OCI-LY1 (cell line): Measurements from ENCODE around the gene SMIM21.

ENCODE experiments used
- H2AFZ ChIP-seq: fragments of 200-600 bp; sonication (generic), shearing (Covaris generic); 2 replicates; pipeline ENCODE4 v1.6.0; 2014; ENCODE audit warnings: antibody characterized with exemption, mild to moderate bottlenecking, low read length
- H3F3A ChIP-seq: fragments of 200-600 bp; sonication (generic), shearing (Covaris generic); 2 replicates; pipeline ENCODE4 v1.6.0; 2014; ENCODE audit warnings: mild to moderate bottlenecking, antibody characterized with exemption, low read length, moderate library complexity; ENCODE audit not compliant: insufficient read depth
- H3K27ac ChIP-seq: fragments of 200-600 bp; sonication (generic); 2 replicates; pipeline ENCODE4 v1.5.1; 2014; ENCODE audit warnings: low read length, mixed run types, mild to moderate bottlenecking, low read depth; ENCODE audit not compliant: poor library complexity, severe bottlenecking
- H3K27me3 ChIP-seq: fragments of 200-600 bp; sonication (generic); 2 replicates; pipeline ENCODE4 v1.6.0; 2014; ENCODE audit warnings: antibody characterized with exemption, mild to moderate bottlenecking, low read length, moderate library complexity; ENCODE audit not compliant: insufficient read depth
- H3K36me3 ChIP-seq: fragments of 200-600 bp; sonication (generic); 2 replicates; pipeline ENCODE4 v1.6.1; 2014; ENCODE audit warnings: mild to moderate bottlenecking, antibody characterized with exemption, low read length, moderate library complexity, mixed read lengths; ENCODE audit not compliant: insufficient read depth
- H3K4me1 ChIP-seq: fragments of 200-600 bp; sonication (generic); 2 replicates; pipeline ENCODE4 v1.5.1; 2014; ENCODE audit warnings: mild to moderate bottlenecking, low read length, moderate library complexity; ENCODE audit not compliant: insufficient read depth, severe bottlenecking
- H3K4me2 ChIP-seq: fragments of 200-600 bp; sonication (generic), shearing (Covaris generic); 2 replicates; pipeline ENCODE4 v1.6.1; 2014; ENCODE audit warnings: low read length
- H3K4me3 ChIP-seq: fragments of 200-600 bp; sonication (generic); 2 replicates; pipeline ENCODE4 v1.5.1; 2014; ENCODE audit warnings: low read length, low read depth, mild to moderate bottlenecking, mixed read lengths; ENCODE audit not compliant: poor library complexity, severe bottlenecking
- H3K79me2 ChIP-seq: fragments of 200-600 bp; shearing (Covaris generic); 2 replicates; pipeline ENCODE4 v1.6.1; 2016; ENCODE audit warnings: mixed run types, low read length, mixed read lengths; ENCODE audit not compliant: insufficient read depth
- H3K9ac ChIP-seq: fragments of 200-600 bp; sonication (generic), shearing (Covaris generic); 2 replicates; pipeline ENCODE4 v1.6.1; 2014; ENCODE audit warnings: mild to moderate bottlenecking, low read length, mixed read lengths
- H3K9me2 ChIP-seq: fragments of 200-600 bp; sonication (generic), shearing (Covaris generic); 2 replicates; pipeline ENCODE4 v1.6.1; 2014; ENCODE audit warnings: low read depth, mild to moderate bottlenecking, low read length, mixed read lengths
- H3K9me3 ChIP-seq: fragments of 200-600 bp; shearing (Covaris generic); 2 replicates; pipeline ENCODE4 v1.6.1; 2014; ENCODE audit warnings: low read length, mixed read lengths
- H4K20me1 ChIP-seq: fragments of 200-600 bp; sonication (generic), shearing (Covaris generic); 2 replicates; pipeline ENCODE4 v1.6.0; 2016; ENCODE audit warnings: mild to moderate bottlenecking, low read length; ENCODE audit not compliant: insufficient read depth
- EZH2 ChIP-seq: fragments of 200-600 bp; sonication (generic), shearing (Covaris generic); IDR thresholded peaks from 2 replicates; pipeline ENCODE4 v1.8.0; 2017; ENCODE audit warnings: borderline replicate concordance, mixed run types, mild to moderate bottlenecking, antibody characterized with exemption, low read length, moderate library complexity, mixed read lengths
- TF ChIP-seq, protein P1 (sequence below): fragments of 200-600 bp; sonication (generic), shearing (Covaris generic); IDR thresholded peaks from 2 replicates; pipeline ENCODE4 v1.5.1; 2017; ENCODE audit warnings: mild to moderate bottlenecking, antibody characterized with exemption, low read length, moderate library complexity, mixed read lengths

Gene SMIM21

DNA sequence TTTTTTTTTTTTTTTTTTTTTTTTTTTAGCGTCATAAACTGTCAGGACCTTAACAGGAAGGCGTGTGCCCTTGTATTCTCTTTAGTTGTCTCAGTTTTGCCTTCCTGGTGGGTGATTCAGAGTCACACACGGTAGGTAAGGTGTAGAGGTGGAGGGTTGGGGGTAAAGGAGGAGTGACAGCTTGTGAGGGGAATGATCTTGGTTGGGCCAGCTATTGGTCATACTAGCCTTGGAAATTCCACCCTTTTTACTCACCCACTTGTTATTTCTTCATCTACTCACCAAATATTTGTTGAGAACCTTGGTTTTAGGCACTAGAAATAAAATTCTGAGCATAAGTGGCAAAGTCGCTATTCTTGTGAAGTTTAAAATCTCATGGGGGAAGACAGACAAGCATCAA lies 22.2 kb downstream of the SMIM21 start:
- Histone ChIP-seq H2AFZ (no peak overlapping the region), H3K4me1 (no peaks in the 10 kb centered on the region), H3K27me3 (no peaks in the 10 kb centered on the region), H3K36me3 (no peaks in the 10 kb centered on the region), H3K79me2 (no peaks in the 10 kb centered on the region), H3K27ac (no peak overlapping the region), H4K20me1 (no peaks in the 10 kb centered on the region), H3K9me2 (no peaks in the 10 kb centered on the region), H3K4me2 (no peak overlapping the region), H3K4me3 (no peak overlapping the region), H3F3A (no peaks in the 10 kb centered on the region), H3K9me3 (no peaks in the 10 kb centered on the region), H3K9ac (no peak overlapping the region)
- TF ChIP-seq EZH2: no peak
- TF ChIP-seq, protein P1, sequence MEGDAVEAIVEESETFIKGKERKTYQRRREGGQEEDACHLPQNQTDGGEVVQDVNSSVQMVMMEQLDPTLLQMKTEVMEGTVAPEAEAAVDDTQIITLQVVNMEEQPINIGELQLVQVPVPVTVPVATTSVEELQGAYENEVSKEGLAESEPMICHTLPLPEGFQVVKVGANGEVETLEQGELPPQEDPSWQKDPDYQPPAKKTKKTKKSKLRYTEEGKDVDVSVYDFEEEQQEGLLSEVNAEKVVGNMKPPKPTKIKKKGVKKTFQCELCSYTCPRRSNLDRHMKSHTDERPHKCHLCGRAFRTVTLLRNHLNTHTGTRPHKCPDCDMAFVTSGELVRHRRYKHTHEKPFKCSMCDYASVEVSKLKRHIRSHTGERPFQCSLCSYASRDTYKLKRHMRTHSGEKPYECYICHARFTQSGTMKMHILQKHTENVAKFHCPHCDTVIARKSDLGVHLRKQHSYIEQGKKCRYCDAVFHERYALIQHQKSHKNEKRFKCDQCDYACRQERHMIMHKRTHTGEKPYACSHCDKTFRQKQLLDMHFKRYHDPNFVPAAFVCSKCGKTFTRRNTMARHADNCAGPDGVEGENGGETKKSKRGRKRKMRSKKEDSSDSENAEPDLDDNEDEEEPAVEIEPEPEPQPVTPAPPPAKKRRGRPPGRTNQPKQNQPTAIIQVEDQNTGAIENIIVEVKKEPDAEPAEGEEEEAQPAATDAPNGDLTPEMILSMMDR: no peak

DNA sequence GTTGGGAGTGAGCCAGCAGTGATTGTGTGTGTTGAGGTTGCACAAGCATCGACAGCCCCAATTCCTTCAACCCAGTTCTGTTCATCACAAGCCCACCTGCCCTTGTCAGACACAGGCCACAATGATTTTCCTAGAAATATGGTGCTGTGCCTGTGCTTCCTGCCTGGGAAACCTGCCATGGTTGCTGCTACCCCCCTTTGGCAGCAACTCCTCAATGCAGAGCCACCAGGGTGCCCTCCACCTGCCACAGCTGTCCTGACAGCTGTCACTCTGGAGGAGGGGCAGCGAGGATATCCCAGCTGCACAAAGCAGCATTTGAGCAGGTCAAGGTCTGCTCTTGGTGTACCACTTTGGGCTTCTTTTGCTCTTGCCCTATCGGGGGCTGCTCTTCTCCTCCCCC lies 27.1 kb downstream of the SMIM21 start:
- H3K27me3 ChIP-seq: no peaks in the 10 kb centered on the region
- H3K36me3 ChIP-seq: no peaks in the 10 kb centered on the region
- no peak overlapping the region for H3K4me2 ChIP-seq
- H3K9ac ChIP-seq: no peak overlapping the region
- H3F3A ChIP-seq: no peaks in the 10 kb centered on the region
- no peaks in the 10 kb centered on the region for H3K9me2 ChIP-seq
- no peak overlapping the region for H3K4me3 ChIP-seq
- no peaks in the 10 kb centered on the region for H3K79me2 ChIP-seq
- H3K27ac ChIP-seq: no peak overlapping the region
- TF ChIP-seq, protein P1: no peak
- no peak for TF ChIP-seq EZH2
- H4K20me1 ChIP-seq: no peaks in the 10 kb centered on the region
- H3K9me3 ChIP-seq: no peaks in the 10 kb centered on the region
- no peaks in the 10 kb centered on the region for H3K4me1 ChIP-seq
- H2AFZ ChIP-seq: no peak overlapping the region

DNA sequence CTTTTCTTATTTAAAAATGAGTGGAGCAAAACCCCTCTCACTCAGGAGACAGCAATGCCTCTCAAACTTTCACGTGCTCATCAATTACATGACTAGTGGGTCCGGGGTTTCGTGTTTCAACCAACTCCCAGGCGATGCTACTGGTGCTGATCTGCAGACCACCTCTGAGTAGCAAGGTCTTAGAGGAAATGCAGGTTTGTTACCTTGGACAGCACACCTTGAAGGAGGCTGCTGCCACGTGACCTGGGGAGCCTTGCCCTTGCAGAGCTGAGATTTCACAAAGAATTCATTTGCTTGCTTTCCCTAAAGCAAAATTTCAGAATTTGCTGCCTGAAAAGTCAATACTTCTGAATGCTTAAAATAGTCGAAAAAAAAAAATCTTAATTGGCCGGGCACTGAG lies 32.4 kb downstream of the SMIM21 start:
- Histone ChIP-seq H3F3A (no peaks in the 10 kb centered on the region), H3K4me1 (no peaks in the 10 kb centered on the region), H3K9me2 (no peaks in the 10 kb centered on the region), H3K36me3 (no peaks in the 10 kb centered on the region), H4K20me1 (no peaks in the 10 kb centered on the region), H3K4me3 (no peak overlapping the region), H3K9me3 (no peaks in the 10 kb centered on the region), H3K27ac (no peak overlapping the region), H3K79me2 (no peaks in the 10 kb centered on the region), H3K4me2 (no peak overlapping the region), H2AFZ (no peak overlapping the region), H3K27me3 (no peaks in the 10 kb centered on the region), H3K9ac (no peak overlapping the region)
- no peak for TF ChIP-seq EZH2
- TF ChIP-seq, protein P1: no peak
